Measurements from ENCODE around the gene ACAT2. TPM values are rescaled to one million over a fixed set of nuclear protein-coding genes. Genes with fewer than 3 reads are reported as not detected.
"Not testable (repeated sequence)": the region's sequence is repeated elsewhere in the genome, so short reads cannot be mapped to it uniquely, and the experiment has no call there.

ACAT2 gene
- total RNA-seq, 4 donors from 2014 or later: 5.6 to 19.6 (median 11.2) TPM

GRCh38 chr6:159789377-159790148 lies 27.7 kb downstream of the ACAT2 start, which contains the start of gene TCP1:
TCP1 (minus strand) TSS chr6:159789602; CDS start chr6:159789468, 134 bp downstream.
- DNase-seq: peak; percentile 99 to 100
- Histone ChIP-seq H3K4me1 (peaks cover 21 to 23% of the 10 kb centered on the region in 2 donors), H3K27ac (peak within 1 kb of the TSS; percentile 92 to 100), H3K36me3 (no peaks in the 10 kb centered on the region), H3K9me3 (no peaks in the 10 kb centered on the region), H3K4me3 (peak within 1 kb of the TSS; percentile 92 to 99), H3K27me3 (no peaks in the 10 kb centered on the region)
- intact Hi-C loops (cut with DNase I; ENCODE audit: low total_unique reads): loop anchor here (5.0 kb wide), 1 partner anchor 97 kb away; the partner anchor contains the start of gene SOD2
- TF ChIP-seq POLR2A (IDR thresholded peaks at IDR 0.05) (peak; percentile 96), CTCF (IDR thresholded peaks at IDR 0.05) (peak in 1 of 4 experiments; percentile 22)

- no peaks in the 10 kb centered on the region for H3K27me3 ChIP-seq
- TF ChIP-seq CTCF (IDR thresholded peaks at IDR 0.05): no peak
- peak; percentile 29 to 67 for TF ChIP-seq POLR2A (IDR thresholded peaks at IDR 0.05)
- peak; percentile 93 to 96 for DNase-seq
- peak within 1 kb of the TSS; percentile 92 to 99 for H3K4me3 ChIP-seq
- peaks cover 21 to 23% of the 10 kb centered on the region in 2 donors for H3K4me1 ChIP-seq
- H3K36me3 ChIP-seq: no peaks in the 10 kb centered on the region
- H3K9me3 ChIP-seq: no peaks in the 10 kb centered on the region
- intact Hi-C loops (cut with DNase I; ENCODE audit: low total_unique reads): no loop called here
- H3K27ac ChIP-seq: peak within 1 kb of the TSS; percentile 92 to 100
Measured at GRCh38 chr6:159790149-159790955, 28.5 kb downstream of the ACAT2 start, which contains the start of gene MRPL18. MRPL18 (plus strand) TSS chr6:159790467; CDS start chr6:159790588, 121 bp downstream.

- no peaks in the 10 kb centered on the region for H3K36me3 ChIP-seq
- H3K9me3 ChIP-seq: no peaks in the 10 kb centered on the region
- no peak for DNase-seq
- H3K4me1 ChIP-seq: peaks cover 21 to 23% of the 10 kb centered on the region in 2 donors
- peak overlapping the region; percentile 92 to 99 for H3K4me3 ChIP-seq
- TF ChIP-seq CTCF (IDR thresholded peaks at IDR 0.05) (no peak), POLR2A (IDR thresholded peaks at IDR 0.05) (no peak)
- H3K27ac ChIP-seq: peak overlapping the region; percentile 92 to 100
- intact Hi-C loops (cut with DNase I; ENCODE audit: low total_unique reads): no loop called here
- no peaks in the 10 kb centered on the region for H3K27me3 ChIP-seq
Measured at GRCh38 chr6:159790956-159791598, 29.2 kb downstream of the ACAT2 start.

GRCh38 chr6:159794976-159795375 lies 33.1 kb downstream of the ACAT2 start:
- DNase-seq; H3K9me3 ChIP-seq; H3K36me3 ChIP-seq; H3K27me3 ChIP-seq; intact Hi-C loops (cut with DNase I; ENCODE audit: low total_unique reads); H3K27ac ChIP-seq; H3K4me3 ChIP-seq: not testable (repeated sequence)
- H3K4me1 ChIP-seq: peaks cover 12 to 13% of the 10 kb centered on the region in 2 donors

- no peaks in the 10 kb centered on the region for H3K9me3 ChIP-seq
- H3K4me3 ChIP-seq: no peak overlapping the region
- intact Hi-C loops (cut with DNase I; ENCODE audit: low total_unique reads): no loop called here
- no peak for DNase-seq
- H3K4me1 ChIP-seq: peaks cover 5 to 6% of the 10 kb centered on the region in 2 donors
- no peaks in the 10 kb centered on the region for H3K27me3 ChIP-seq
- TF ChIP-seq POLR2A (IDR thresholded peaks at IDR 0.05) (no peak), CTCF (IDR thresholded peaks at IDR 0.05) (no peak)
- H3K27ac ChIP-seq: no peak overlapping the region
- H3K36me3 ChIP-seq: no peaks in the 10 kb centered on the region
Measured at GRCh38 chr6:159797554-159797953, 35.7 kb downstream of the ACAT2 start.
